ENCODE data around the gene TRIM2.

The TRIM2 gene

GRCh38 chr4:153318696-153319320 is 114.6 kb downstream of the TRIM2 start:
- H3K4me1 ChIP-seq (ENCODE audit: insufficient read depth, insufficient read length): no peaks in the 10 kb centered on the region
- H3K9ac ChIP-seq (ENCODE audit: insufficient read length, low read depth): no peak overlapping the region
- no peaks in the 10 kb centered on the region for H3K27me3 ChIP-seq (ENCODE audit: insufficient read depth, insufficient read length)
- no peak for TF ChIP-seq ZNF274 (IDR thresholded peaks at IDR 0.05; ENCODE audit: low read depth, low read length)
- TF ChIP-seq YY1 (IDR thresholded peaks at IDR 0.05; ENCODE audit: insufficient read depth, insufficient read length): no peak
- TF ChIP-seq SUZ12 (IDR thresholded peaks at IDR 0.05; ENCODE audit: extremely low read depth, insufficient read depth, insufficient read length): no peak
- no peak for DNase-seq (ENCODE audit: low read depth, low spot score)
- H3K36me3 ChIP-seq (ENCODE audit: insufficient read depth, insufficient read length, low read length): peaks cover 12% of the 10 kb centered on the region
- H3K4me3 ChIP-seq (ENCODE audit: insufficient read length, low read depth): no peak overlapping the region
- H3K9me3 ChIP-seq (ENCODE audit: insufficient read depth, low read length): no peaks in the 10 kb centered on the region

- TF ChIP-seq SUZ12 (IDR thresholded peaks at IDR 0.05; ENCODE audit: extremely low read depth, insufficient read depth, insufficient read length) (no peak), YY1 (IDR thresholded peaks at IDR 0.05; ENCODE audit: insufficient read depth, insufficient read length) (no peak), ZNF274 (IDR thresholded peaks at IDR 0.05; ENCODE audit: low read depth, low read length) (no peak)
- no peaks in the 10 kb centered on the region for H3K27me3 ChIP-seq (ENCODE audit: insufficient read depth, insufficient read length)
- peaks cover 23% of the 10 kb centered on the region for H3K36me3 ChIP-seq (ENCODE audit: insufficient read depth, insufficient read length, low read length)
- DNase-seq (ENCODE audit: low read depth, low spot score): no peak
- H3K4me1 ChIP-seq (ENCODE audit: insufficient read depth, insufficient read length): no peaks in the 10 kb centered on the region
- no peak overlapping the region for H3K9ac ChIP-seq (ENCODE audit: insufficient read length, low read depth)
- H3K4me3 ChIP-seq (ENCODE audit: insufficient read length, low read depth): no peak overlapping the region
- no peaks in the 10 kb centered on the region for H3K9me3 ChIP-seq (ENCODE audit: insufficient read depth, low read length)
Measured at GRCh38 chr4:153322791-153323190, 118.5 kb downstream of the TRIM2 start.

- no peak for TF ChIP-seq ZNF274 (IDR thresholded peaks at IDR 0.05; ENCODE audit: low read depth, low read length)
- TF ChIP-seq YY1 (IDR thresholded peaks at IDR 0.05; ENCODE audit: insufficient read depth, insufficient read length): no peak
- no peak for TF ChIP-seq SUZ12 (IDR thresholded peaks at IDR 0.05; ENCODE audit: extremely low read depth, insufficient read depth, insufficient read length)
- Histone ChIP-seq H3K4me1 (ENCODE audit: insufficient read depth, insufficient read length) (no peaks in the 10 kb centered on the region), H3K36me3 (ENCODE audit: insufficient read depth, insufficient read length, low read length) (peaks cover 28% of the 10 kb centered on the region), H3K4me3 (ENCODE audit: insufficient read length, low read depth) (no peak overlapping the region), H3K9me3 (ENCODE audit: insufficient read depth, low read length) (no peaks in the 10 kb centered on the region), H3K9ac (ENCODE audit: insufficient read length, low read depth) (no peak overlapping the region), H3K27me3 (ENCODE audit: insufficient read depth, insufficient read length) (no peaks in the 10 kb centered on the region)
- no peak for DNase-seq (ENCODE audit: low read depth, low spot score)
Measured at GRCh38 chr4:153324046-153324445, 119.8 kb downstream of the TRIM2 start.

GRCh38 chr4:153325558-153325957 is 121.3 kb downstream of the TRIM2 start:
- Histone ChIP-seq H3K27me3 (ENCODE audit: insufficient read depth, insufficient read length) (no peaks in the 10 kb centered on the region), H3K4me3 (ENCODE audit: insufficient read length, low read depth) (no peak overlapping the region), H3K9ac (ENCODE audit: insufficient read length, low read depth) (no peak overlapping the region), H3K4me1 (ENCODE audit: insufficient read depth, insufficient read length) (no peaks in the 10 kb centered on the region), H3K9me3 (ENCODE audit: insufficient read depth, low read length) (no peaks in the 10 kb centered on the region), H3K36me3 (ENCODE audit: insufficient read depth, insufficient read length, low read length) (peaks cover 28% of the 10 kb centered on the region)
- DNase-seq (ENCODE audit: low read depth, low spot score): no peak
- TF ChIP-seq ZNF274 (IDR thresholded peaks at IDR 0.05; ENCODE audit: low read depth, low read length) (no peak), YY1 (IDR thresholded peaks at IDR 0.05; ENCODE audit: insufficient read depth, insufficient read length) (no peak), SUZ12 (IDR thresholded peaks at IDR 0.05; ENCODE audit: extremely low read depth, insufficient read depth, insufficient read length) (no peak)

- TF ChIP-seq SUZ12 (IDR thresholded peaks at IDR 0.05; ENCODE audit: extremely low read depth, insufficient read depth, insufficient read length) (no peak), ZNF274 (IDR thresholded peaks at IDR 0.05; ENCODE audit: low read depth, low read length) (no peak), YY1 (IDR thresholded peaks at IDR 0.05; ENCODE audit: insufficient read depth, insufficient read length) (no peak)
- H3K4me3 ChIP-seq (ENCODE audit: insufficient read length, low read depth): no peak overlapping the region
- no peak overlapping the region for H3K9ac ChIP-seq (ENCODE audit: insufficient read length, low read depth)
- H3K27me3 ChIP-seq (ENCODE audit: insufficient read depth, insufficient read length): no peaks in the 10 kb centered on the region
- no peaks in the 10 kb centered on the region for H3K9me3 ChIP-seq (ENCODE audit: insufficient read depth, low read length)
- H3K4me1 ChIP-seq (ENCODE audit: insufficient read depth, insufficient read length): no peaks in the 10 kb centered on the region
- DNase-seq (ENCODE audit: low read depth, low spot score): no peak
- peaks cover 27% of the 10 kb centered on the region for H3K36me3 ChIP-seq (ENCODE audit: insufficient read depth, insufficient read length, low read length)
Measured at GRCh38 chr4:153326513-153326912, 122.3 kb downstream of the TRIM2 start.

DNA sequence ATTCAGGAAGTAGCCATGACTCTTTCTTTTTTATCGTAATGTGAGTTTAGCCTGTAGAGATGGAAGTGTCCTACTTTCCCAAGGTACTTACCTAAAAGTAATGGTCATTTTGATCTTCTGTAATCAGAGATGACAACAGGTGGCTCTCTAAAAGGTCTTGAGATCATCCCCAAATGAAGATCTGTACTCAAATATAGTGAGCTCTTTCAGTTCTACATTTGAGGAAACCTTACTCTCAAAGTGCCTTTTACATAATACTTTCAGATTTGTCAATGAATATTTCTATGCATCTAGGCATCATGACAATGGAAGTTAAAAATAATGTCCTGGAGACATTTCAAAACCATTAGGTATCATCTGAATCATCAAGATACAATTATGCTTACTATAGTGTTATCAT is 123.0 kb downstream of the TRIM2 start:
- H3K27me3 ChIP-seq (ENCODE audit: insufficient read depth, insufficient read length): no peaks in the 10 kb centered on the region
- no peak overlapping the region for H3K4me3 ChIP-seq (ENCODE audit: insufficient read length, low read depth)
- H3K36me3 ChIP-seq (ENCODE audit: insufficient read depth, insufficient read length, low read length): peaks cover 27% of the 10 kb centered on the region
- no peak overlapping the region for H3K9ac ChIP-seq (ENCODE audit: insufficient read length, low read depth)
- TF ChIP-seq YY1 (IDR thresholded peaks at IDR 0.05; ENCODE audit: insufficient read depth, insufficient read length) (no peak), SUZ12 (IDR thresholded peaks at IDR 0.05; ENCODE audit: extremely low read depth, insufficient read depth, insufficient read length) (no peak), ZNF274 (IDR thresholded peaks at IDR 0.05; ENCODE audit: low read depth, low read length) (no peak)
- H3K9me3 ChIP-seq (ENCODE audit: insufficient read depth, low read length): no peaks in the 10 kb centered on the region
- H3K4me1 ChIP-seq (ENCODE audit: insufficient read depth, insufficient read length): no peaks in the 10 kb centered on the region
- DNase-seq (ENCODE audit: low read depth, low spot score): no peak

- no peaks in the 10 kb centered on the region for H3K9me3 ChIP-seq (ENCODE audit: insufficient read depth, low read length)
- no peak overlapping the region for H3K9ac ChIP-seq (ENCODE audit: insufficient read length, low read depth)
- DNase-seq (ENCODE audit: low read depth, low spot score): no peak
- H3K4me1 ChIP-seq (ENCODE audit: insufficient read depth, insufficient read length): no peaks in the 10 kb centered on the region
- no peak overlapping the region for H3K4me3 ChIP-seq (ENCODE audit: insufficient read length, low read depth)
- TF ChIP-seq YY1 (IDR thresholded peaks at IDR 0.05; ENCODE audit: insufficient read depth, insufficient read length) (no peak), ZNF274 (IDR thresholded peaks at IDR 0.05; ENCODE audit: low read depth, low read length) (no peak), SUZ12 (IDR thresholded peaks at IDR 0.05; ENCODE audit: extremely low read depth, insufficient read depth, insufficient read length) (no peak)
- H3K27me3 ChIP-seq (ENCODE audit: insufficient read depth, insufficient read length): no peaks in the 10 kb centered on the region
- peaks cover 16% of the 10 kb centered on the region for H3K36me3 ChIP-seq (ENCODE audit: insufficient read depth, insufficient read length, low read length)
Measured at GRCh38 chr4:153332936-153333335, 128.7 kb downstream of the TRIM2 start.
